Subcutaneous adipose tissue (tissue), 4 donors: Measurements from ENCODE around the gene PLAC8L1. TPM values are rescaled to one million over a fixed set of nuclear protein-coding genes. Genes with fewer than 3 reads are reported as not detected.

ENCODE experiments used
- CTCF ChIP-seq: fragments of 450-650 bp; IDR thresholded peaks from one replicate; pipeline ENCODE4 v1.5.1; 2016; ENCODE audit warnings: low read depth, mild to moderate bottlenecking, control low read depth, antibody characterized with exemption, moderate library complexity
- total RNA-seq, 4 donors: library from RNA; depleted of rRNA; stranded (reverse); fragments of >200 nt; gene quantifications; one replicate each; pipeline ENCODE4 v1.1.0, GENCODE V29; 2016

PLAC8L1 gene
- total RNA-seq, 4 donors from 2014 or later, result not detected

GRCh38 chr5:146091881-146092280, 13.5 kb downstream of the PLAC8L1 start:
- TF ChIP-seq CTCF, result no peak

GRCh38 chr5:146089287-146089686, 16.1 kb downstream of the PLAC8L1 start:
- no peak for TF ChIP-seq CTCF

- TF ChIP-seq CTCF, result no peak
Observed at GRCh38 chr5:146088098-146088497, 17.3 kb downstream of the PLAC8L1 start.

GRCh38 chr5:146084376-146084775, 21.0 kb downstream of the PLAC8L1 start:
- no peak for TF ChIP-seq CTCF

GRCh38 chr5:146082798-146083197, 22.6 kb downstream of the PLAC8L1 start:
- no peak for TF ChIP-seq CTCF

- TF ChIP-seq CTCF, result no peak
Observed at GRCh38 chr5:146081556-146081955, 23.8 kb downstream of the PLAC8L1 start.

GRCh38 chr5:146079695-146080373, 25.5 kb downstream of the PLAC8L1 start:
- no peak for TF ChIP-seq CTCF
